GM19025 (cell line): ENCODE results near the gene ACAN.

ENCODE experiments used
- ATAC-seq: cut with Tn5 transposase; IDR thresholded peaks from one replicate; pipeline ENCODE4 v1.9.1; 2021; ENCODE audit warnings: mild to moderate bottlenecking, low read depth, moderate library complexity; ENCODE audit not compliant: unreplicated experiment

ACAN gene

GRCh38 chr15:88873786-88874185 is 70.5 kb downstream of the ACAN start:
- ATAC-seq, result no peak

- no peak for ATAC-seq
Measured at GRCh38 chr15:88874275-88874674, 71.0 kb downstream of the ACAN start.

GRCh38 chr15:88874684-88875083 is 71.4 kb downstream of the ACAN start:
- ATAC-seq, result no peak

GRCh38 chr15:88876573-88876972 is 73.3 kb downstream of the ACAN start:
- no peak for ATAC-seq

DNA sequence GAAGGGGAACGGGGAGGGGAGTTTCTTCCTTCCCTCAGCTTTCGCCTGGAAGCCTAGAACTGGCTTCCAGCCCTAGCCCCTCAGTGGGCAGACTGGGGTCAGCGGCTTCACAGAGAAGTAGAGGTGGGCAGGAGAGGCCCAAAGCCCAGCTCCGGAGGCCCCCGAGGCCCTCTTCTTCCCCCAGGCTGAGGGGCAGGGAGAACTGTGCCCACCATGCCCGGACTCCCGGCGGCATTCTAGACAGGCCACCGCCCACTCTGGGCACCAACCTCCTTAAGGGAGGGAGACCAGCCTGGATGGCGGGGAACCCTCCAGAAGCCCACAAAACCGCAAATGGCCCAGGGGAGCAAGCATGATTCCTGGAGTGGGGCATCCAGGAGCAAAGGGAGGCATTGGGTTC is 74.2 kb downstream of the ACAN start:
- no peak for ATAC-seq

- no peak for ATAC-seq
Measured at GRCh38 chr15:88877906-88878305, 74.7 kb downstream of the ACAN start.

DNA sequence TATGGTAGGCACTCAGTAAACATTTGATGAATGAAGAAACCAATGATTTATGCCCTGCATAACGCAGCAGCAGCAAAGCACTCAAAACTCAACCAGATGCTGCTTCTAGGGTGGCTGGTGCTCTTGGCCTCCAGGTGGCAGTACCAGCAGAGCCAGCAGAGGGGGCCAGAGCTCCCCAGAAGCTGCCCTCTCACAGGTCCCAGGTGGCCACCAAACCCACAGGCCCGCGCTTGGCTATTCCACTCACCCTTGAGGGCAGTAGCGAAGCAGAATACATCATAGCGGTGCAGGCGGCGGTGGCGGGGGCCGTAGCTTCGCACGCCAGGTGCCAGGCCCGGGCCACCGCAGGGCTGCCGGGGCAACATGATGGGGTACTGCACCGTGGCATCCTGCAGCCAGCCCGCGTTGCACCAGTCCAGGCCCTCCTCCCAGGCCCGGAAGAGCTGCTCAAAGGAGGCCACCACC is 75.5 kb downstream of the ACAN start:
- no peak for ATAC-seq

GRCh38 chr15:88880944-88881740 is 77.9 kb downstream of the ACAN start:
- no peak for ATAC-seq

GRCh38 chr15:88881775-88882174 is 78.5 kb downstream of the ACAN start:
- no peak for ATAC-seq

DNA sequence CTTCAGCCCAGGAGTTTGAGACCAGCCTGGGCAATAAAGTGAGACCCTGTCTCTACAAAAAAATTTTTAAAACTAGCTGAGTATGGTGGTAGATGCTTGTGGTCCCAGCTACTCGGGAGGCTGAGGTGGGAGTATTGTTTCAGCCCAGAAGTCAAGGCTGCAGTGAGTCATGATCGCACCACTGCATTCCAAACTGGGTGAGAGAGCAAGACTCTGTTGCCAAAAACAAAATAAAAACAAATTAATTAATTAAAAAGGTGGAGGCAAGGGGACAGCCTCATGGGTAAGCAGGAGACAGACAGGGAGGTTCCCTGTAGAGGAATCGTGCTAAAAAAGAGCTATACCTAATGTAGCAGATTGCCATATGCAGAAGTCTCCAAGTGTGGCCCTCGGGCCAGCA is 79.5 kb downstream of the ACAN start:
- no peak for ATAC-seq

GRCh38 chr15:88887068-88887580 is 83.9 kb downstream of the ACAN start:
- ATAC-seq, result no peak

- no peak for ATAC-seq
Measured at GRCh38 chr15:88888719-88889118, 85.5 kb downstream of the ACAN start.

DNA sequence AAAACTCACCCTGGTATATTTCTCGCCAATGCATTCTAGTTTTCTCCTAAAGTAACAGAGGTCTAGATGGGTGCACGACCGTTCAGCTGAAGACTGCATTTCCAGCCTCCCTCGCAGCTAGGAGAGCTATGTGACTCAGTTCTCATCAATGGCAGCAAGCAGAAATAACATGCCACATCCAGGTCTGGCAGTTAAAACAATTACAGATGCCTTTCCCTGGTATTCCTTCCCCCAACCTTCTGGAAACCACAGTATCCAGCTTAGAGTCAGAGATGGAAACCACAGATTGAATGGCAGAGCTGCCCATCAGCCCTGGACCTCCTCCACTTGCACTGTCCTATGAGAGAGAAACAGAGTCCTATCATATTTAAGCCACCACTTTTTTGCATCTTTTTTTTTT is 87.3 kb downstream of the ACAN start:
- ATAC-seq, result no peak

- ATAC-seq, result no peak
Measured at GRCh38 chr15:88891540-88892254, 88.5 kb downstream of the ACAN start.

DNA sequence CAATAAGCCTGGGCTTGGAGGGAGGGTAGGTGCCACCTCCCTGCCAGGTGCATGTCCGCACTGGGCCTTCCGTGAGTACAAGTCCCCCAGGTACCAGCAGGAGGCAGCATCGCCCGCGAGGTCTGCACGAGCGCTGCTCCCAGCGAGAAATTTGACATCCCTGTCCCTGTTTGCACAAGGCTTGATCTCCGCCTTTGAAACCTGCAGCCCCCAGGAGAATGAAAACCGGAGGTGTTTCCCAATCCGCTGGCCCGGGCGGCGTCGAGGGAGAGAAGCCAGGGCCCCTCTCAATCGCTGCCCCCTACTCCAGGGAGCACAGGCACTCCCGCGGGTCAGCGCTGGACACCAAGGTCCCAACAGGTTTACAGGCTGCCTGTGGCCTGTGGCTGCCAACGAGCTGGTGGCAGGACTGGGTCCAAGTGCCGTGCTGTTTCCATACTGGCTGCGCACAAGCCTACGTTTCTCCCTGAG is 91.1 kb downstream of the ACAN start:
- no peak for ATAC-seq

- no peak for ATAC-seq
Measured at GRCh38 chr15:88894819-88895767, 91.9 kb downstream of the ACAN start, which contains the start of gene HAPLN3. HAPLN3 (minus strand) TSS chr15:88895544; CDS start chr15:88887298, 8,246 bp downstream.

- ATAC-seq, result no peak
Measured at GRCh38 chr15:88896333-88897033, 93.2 kb downstream of the ACAN start.

GRCh38 chr15:88897142-88897455 is 93.9 kb downstream of the ACAN start:
- ATAC-seq, result no peak

DNA sequence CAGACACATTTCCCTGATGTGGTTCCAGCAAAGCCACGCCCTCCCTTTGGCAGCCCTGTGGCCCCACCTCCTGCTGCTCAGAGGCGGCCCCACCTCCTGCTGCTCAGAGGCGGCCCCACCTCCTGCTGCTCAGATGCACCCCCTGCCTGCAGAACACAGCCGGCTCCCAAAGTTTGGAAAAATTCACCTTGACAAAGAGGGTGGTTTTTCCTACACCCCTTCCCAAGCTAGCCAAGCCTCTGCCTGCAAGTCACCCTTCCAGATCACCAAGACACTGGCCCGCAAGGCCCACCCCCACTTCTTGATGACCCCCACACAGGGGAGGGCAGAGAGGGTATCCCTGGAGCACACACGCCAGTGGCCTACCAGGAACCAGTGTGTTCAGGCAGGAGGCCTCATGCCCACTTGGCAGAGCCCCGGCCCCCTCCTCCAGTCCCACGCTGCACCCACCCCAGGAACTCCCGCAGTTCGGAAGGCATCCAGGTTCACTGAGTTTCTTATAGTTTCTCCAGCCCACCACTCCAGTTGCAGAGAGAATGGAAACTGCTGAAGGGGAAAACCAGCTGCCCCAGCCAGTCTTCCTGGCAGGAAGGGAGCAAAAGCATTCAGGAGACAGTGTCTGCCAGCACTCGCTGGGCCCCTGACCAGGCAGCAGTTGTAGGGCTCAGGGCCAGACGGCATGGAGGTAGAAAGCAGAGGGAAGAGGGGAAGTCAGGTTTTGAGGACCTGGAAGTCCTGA is 94.4 kb downstream of the ACAN start:
- no peak for ATAC-seq
